Testis (tissue), 3 donors: ENCODE data around the gene MLLT10. TPM values are rescaled to one million over a fixed set of nuclear protein-coding genes. Genes with fewer than 3 reads are reported as not detected.

ENCODE experiments used
- DNase-seq: peaks from one replicate; pipeline ENCODE4 v3.0.0-alpha.2; 2019
- H3K27ac ChIP-seq, 2 donors: fragments of 200-600 bp; sonication (generic); one replicate each; pipeline ENCODE4 v1.5.1; 2019
- H3K27me3 ChIP-seq: fragments of 200-600 bp; sonication (generic); one replicate; pipeline ENCODE4 v1.5.1; 2019
- H3K36me3 ChIP-seq: fragments of 200-600 bp; sonication (generic); one replicate; pipeline ENCODE4 v1.5.1; 2017; ENCODE audit warnings: low read depth; ENCODE audit errors: missing control alignments
- H3K4me1 ChIP-seq: fragments of 200-600 bp; sonication (generic); one replicate; pipeline ENCODE4 v1.5.1; 2019
- H3K4me3 ChIP-seq, 2 donors: fragments of 200-600 bp; sonication (generic); one replicate each; pipeline ENCODE4 v1.5.1; 2017 to 2019
- H3K9me3 ChIP-seq: fragments of 200-600 bp; sonication (generic); one replicate; pipeline ENCODE4 v1.5.1; 2017
- POLR2A ChIP-seq: fragments of 450-650 bp; IDR thresholded peaks from one replicate; pipeline ENCODE4 v1.6.1; 2017; ENCODE audit warnings: antibody characterized with exemption, mild to moderate bottlenecking, moderate library complexity
- WGBS, 2 donors: methylation state at CpG; one replicate each; pipeline ENCODE4 v1.1.5; 2018; 5-methylcytosine and 5-hydroxymethylcytosine counted together
- intact Hi-C: fragments of 100-400 bp; cut with DNase I; formaldehyde crosslinking; loops from one replicate; pipeline ENCODE4 v1.15.1; 2023; ENCODE audit warnings: low total_unique reads
- polyA plus RNA-seq: library from polyadenylated mRNA; stranded (reverse); fragments of 350-450 nt; fragmentation: Illumina TruSeq; extraction: RNeasy Lipid Tissue Mini Kit (QIAGEN cat#74804); gene quantifications from one replicate; pipeline ENCODE4 v1.2.3, GENCODE V29; 2014; ENCODE audit warnings: low read depth, low replicate concordance; ENCODE audit not compliant: insufficient read depth
- total RNA-seq, 2 donors: library from RNA; depleted of rRNA; stranded (reverse); fragments of >200 nt; gene quantifications; one replicate each; pipeline ENCODE4 v1.2.3, GENCODE V29; 2016
- TF ChIP-seq, protein P1 (sequence below), 3 experiments: fragments of 450-650 bp in 2 of 3; fragments of 200-600 bp in 1 of 3; sonication (generic) in 1 of 3; IDR thresholded peaks; one replicate each; pipeline ENCODE4 v1.5.1; 2016 to 2019; ENCODE audit warnings: antibody characterized with exemption in 3 of 3, mild to moderate bottlenecking in 2 of 3, moderate library complexity in 1 of 3

Gene MLLT10
- total and polyA plus RNA-seq, 3 donors from 2014 or later = 130 to 243 (median 144) TPM

DNA sequence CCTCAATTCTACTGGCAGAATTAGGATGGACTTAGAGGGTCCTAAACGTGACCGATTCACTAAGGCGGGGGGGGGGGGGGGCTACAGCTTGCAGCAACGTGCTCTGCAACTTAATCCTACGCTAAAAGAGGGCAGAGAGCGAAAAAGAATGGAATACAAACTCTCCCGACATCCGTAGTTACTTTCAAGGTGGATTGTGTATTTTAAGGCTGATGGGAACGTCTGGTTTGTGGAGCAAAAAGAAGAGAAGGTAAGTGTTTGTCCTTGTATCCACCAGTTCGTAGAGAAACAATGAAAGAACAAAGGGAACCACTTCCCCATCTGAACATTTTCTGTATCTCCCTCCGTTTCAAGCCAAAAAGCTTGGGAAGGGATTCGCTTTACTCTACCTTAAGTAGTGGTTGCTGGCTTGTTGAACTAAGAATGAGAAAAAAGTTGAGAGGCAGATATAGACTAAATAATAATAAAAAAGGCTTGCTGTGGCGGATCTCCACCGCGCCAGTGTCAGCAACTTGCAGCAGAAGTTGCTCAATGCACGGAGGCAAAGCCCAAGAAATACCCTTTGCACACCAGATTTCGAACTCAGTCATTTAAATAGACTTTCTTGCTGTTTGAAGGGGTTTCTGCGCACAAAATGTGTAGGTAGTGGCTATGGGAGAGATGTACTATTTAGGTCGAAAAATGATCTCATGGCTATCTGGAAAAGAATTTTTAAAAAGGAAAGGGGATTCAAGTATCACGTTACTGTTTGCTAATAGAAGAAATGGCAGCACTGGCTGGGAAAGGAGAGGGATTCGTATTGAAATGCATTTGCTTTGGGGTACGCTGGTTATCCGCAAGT lies 9.3 kb upstream of the MLLT10 start:
- no peaks in the 10 kb centered on the region for H3K9me3 ChIP-seq
- 1 to 3% methylated on average over 23 of the region's 23 CpGs for WGBS, 2 donors
- intact Hi-C loops = no loop called here
- H3K36me3 ChIP-seq = no peaks in the 10 kb centered on the region
- no peak for DNase-seq
- peak overlapping the region; percentile 99 to 100 for H3K27ac ChIP-seq
- no peak for TF ChIP-seq POLR2A
- TF ChIP-seq, protein P1, sequence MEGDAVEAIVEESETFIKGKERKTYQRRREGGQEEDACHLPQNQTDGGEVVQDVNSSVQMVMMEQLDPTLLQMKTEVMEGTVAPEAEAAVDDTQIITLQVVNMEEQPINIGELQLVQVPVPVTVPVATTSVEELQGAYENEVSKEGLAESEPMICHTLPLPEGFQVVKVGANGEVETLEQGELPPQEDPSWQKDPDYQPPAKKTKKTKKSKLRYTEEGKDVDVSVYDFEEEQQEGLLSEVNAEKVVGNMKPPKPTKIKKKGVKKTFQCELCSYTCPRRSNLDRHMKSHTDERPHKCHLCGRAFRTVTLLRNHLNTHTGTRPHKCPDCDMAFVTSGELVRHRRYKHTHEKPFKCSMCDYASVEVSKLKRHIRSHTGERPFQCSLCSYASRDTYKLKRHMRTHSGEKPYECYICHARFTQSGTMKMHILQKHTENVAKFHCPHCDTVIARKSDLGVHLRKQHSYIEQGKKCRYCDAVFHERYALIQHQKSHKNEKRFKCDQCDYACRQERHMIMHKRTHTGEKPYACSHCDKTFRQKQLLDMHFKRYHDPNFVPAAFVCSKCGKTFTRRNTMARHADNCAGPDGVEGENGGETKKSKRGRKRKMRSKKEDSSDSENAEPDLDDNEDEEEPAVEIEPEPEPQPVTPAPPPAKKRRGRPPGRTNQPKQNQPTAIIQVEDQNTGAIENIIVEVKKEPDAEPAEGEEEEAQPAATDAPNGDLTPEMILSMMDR (IDR thresholded peaks at IDR 0.05) = no peak
- H3K27me3 ChIP-seq = no peaks in the 10 kb centered on the region
- H3K4me1 ChIP-seq = peaks cover 23% of the 10 kb centered on the region
- peak overlapping the region; percentile 76 to 82 for H3K4me3 ChIP-seq

DNA sequence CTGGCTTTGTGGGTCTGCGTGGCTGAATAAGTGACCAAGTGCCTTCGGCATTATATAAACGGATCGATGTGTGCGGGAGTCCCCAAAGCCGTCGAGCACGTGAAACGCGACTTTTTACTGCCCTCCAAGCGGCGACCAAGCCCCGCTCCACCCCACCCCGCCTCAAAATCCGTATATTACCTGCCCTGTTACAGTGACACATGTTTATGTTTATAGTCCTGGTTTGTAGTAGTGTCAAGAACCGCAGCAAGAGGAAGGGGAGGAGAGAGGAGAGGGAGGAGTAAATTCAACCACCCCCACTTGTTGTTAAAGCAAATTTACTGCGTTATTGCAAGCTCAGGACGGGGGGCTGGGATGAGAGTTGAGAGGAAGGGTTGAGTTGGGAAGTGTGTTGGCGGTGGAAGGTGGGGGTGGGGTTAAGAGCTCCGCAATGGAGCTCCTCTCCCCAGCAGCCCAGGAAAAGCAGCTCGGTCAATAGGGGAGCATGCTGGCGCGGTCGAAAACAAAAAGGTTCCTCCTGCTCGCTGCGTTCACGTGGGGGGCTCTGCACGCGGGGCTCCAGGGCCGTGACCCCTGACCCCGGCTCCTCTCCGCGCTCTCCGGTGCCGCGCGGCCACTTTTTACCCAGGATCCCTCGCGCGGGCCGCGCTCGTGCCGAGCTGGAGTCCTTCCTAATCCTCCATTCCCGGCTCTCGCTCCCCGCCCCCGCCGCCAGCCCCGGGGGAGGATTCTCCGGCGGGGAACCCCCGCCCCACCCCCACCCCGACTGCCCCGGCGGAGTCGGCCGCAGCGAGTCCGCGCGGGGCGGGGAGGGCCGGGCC lies 8.5 kb upstream of the MLLT10 start, which contains the start of gene SKIDA1:
SKIDA1 (minus strand) TSS at position 316 of the 821 bp plus-strand sequence. CDS start 7,860 bp downstream, outside the sequence.
- Histone ChIP-seq H3K4me1 (peaks cover 15% of the 10 kb centered on the region), H3K9me3 (no peaks in the 10 kb centered on the region), H3K27ac (peak within 1 kb of the TSS; percentile 99 to 100), H3K36me3 (no peaks in the 10 kb centered on the region), H3K4me3 (peak within 1 kb of the TSS; percentile 76 to 82), H3K27me3 (no peaks in the 10 kb centered on the region)
- WGBS, 2 donors = 0% methylated on average over 24 to 44 of the region's 64 CpGs
- TF ChIP-seq, protein P1 (IDR thresholded peaks at IDR 0.05) = no peak
- TF ChIP-seq POLR2A = no peak
- DNase-seq = peak; percentile 88
- intact Hi-C loops = no loop called here

DNA sequence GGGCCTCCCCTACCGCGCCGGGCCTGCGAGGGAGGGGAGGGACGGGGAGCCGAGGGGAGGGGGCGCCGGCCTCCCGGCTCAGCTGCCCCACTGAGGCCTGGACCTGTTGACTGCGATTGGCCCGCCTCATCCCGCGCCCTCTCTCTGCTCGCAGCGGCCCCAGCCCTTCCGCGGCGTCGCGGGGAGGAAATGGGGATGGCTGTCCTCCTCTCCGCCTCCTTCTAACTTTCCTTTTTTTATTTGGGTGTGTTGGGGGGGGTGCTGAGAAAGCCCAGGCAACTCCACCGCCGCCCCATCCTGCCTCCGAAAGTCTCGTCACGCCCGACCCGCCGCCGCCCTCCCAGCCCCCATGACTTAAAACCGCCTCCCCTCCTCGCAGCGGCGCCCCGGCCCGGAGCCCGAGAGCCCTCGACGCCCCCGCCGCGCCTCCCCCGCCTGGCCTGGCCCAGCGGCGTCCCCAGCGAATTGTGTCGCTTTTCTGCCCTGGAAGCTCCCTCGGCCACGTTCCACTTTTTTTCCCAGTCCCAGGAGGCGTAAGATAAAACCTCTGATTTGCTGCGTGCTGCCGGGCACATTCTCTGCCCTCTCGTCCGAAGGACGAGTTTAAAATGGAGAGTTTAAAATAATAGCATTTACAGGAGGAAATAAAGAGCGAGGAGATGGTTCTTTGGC lies 7.7 kb upstream of the MLLT10 start:
- Histone ChIP-seq H3K27me3 (no peaks in the 10 kb centered on the region), H3K9me3 (no peaks in the 10 kb centered on the region), H3K4me1 (peaks cover 15% of the 10 kb centered on the region), H3K4me3 (peak overlapping the region; percentile 76 to 82), H3K36me3 (no peaks in the 10 kb centered on the region), H3K27ac (peak overlapping the region; percentile 99 to 100)
- intact Hi-C loops = no loop called here
- 1% methylated on average over 15 to 49 of the region's 56 CpGs for WGBS, 2 donors
- DNase-seq = peak; percentile 92
- TF ChIP-seq, protein P1 (IDR thresholded peaks at IDR 0.05) = no peak
- TF ChIP-seq POLR2A = no peak

DNA sequence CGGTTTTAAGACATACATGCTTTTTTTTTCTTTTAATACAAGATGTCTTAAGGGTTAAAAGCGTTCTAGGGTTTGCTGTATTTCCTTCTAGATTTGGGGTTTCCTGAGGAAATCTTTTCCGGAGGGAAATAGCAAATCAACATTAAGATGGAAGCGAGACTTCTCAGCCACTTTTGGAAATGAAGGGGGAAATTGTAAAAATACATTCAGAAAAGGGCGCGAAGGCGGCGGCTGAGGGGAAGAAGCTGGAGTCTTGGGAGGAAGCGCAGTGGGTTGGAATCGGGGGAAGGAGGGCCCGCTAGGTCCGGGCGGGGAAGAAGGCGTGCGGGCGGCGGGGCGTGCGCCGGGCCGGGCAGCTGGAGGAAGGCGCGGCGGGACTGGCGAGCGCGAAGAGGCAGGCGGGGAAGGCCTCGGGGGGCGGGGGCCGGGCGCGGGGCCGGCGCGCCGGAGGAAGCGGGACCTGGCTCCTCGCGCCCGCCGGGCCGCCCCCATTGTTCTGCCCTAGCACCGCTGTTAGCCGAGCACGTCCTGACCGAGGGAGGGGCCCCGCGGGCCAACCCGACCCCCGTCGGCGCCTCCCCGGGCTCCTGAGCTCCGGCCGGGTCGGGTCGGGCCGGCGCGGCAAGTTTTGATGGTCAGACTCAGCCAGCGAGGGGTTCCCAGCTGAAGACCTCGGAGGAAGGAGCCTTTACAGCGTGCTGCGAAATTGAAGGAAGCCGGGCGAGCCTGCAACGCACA lies 7.0 kb upstream of the MLLT10 start:
- Histone ChIP-seq H3K9me3 (no peaks in the 10 kb centered on the region), H3K36me3 (no peaks in the 10 kb centered on the region), H3K27me3 (no peaks in the 10 kb centered on the region), H3K4me1 (peaks cover 16% of the 10 kb centered on the region), H3K27ac (peak overlapping the region; percentile 99 to 100), H3K4me3 (peak overlapping the region; percentile 76 to 82)
- WGBS, 2 donors = 1% methylated on average over 45 to 60 of the region's 68 CpGs
- DNase-seq = peak; percentile 73
- TF ChIP-seq POLR2A = no peak
- TF ChIP-seq, protein P1 (IDR thresholded peaks at IDR 0.05) = no peak
- intact Hi-C loops = no loop called here
